Fibroblast of lung (primary cell): Measurements from ENCODE around the gene RCAN3. TPM values are rescaled to one million over a fixed set of nuclear protein-coding genes. Genes with fewer than 3 reads are reported as not detected.

Experiments
- DNase-seq, 2 donors: peaks; one replicate each; pipeline versions ENCODE4 v3.0.0 to v3.0.0-alpha.2; 2010; ENCODE audit warnings: low read depth in 2 of 2
- H2AFZ ChIP-seq: 2 replicates; pipeline ENCODE4 v1.5.1; 2012; ENCODE audit warnings: low read length, control low read depth, inconsistent platforms
- H3K27ac ChIP-seq: 2 replicates; pipeline ENCODE4 v1.5.1; 2011; ENCODE audit warnings: low read length, control low read depth; ENCODE audit not compliant: insufficient read depth
- H3K27me3 ChIP-seq: 2 replicates; pipeline ENCODE4 v1.5.1; 2011; ENCODE audit warnings: mild to moderate bottlenecking, low read length; ENCODE audit not compliant: control insufficient read depth, insufficient read depth
- H3K36me3 ChIP-seq: 2 replicates; pipeline ENCODE4 v1.5.1; 2011; ENCODE audit warnings: low read length; ENCODE audit not compliant: control insufficient read depth, insufficient read depth
- H3K4me1 ChIP-seq: 2 replicates; pipeline ENCODE4 v1.5.1; 2011; ENCODE audit warnings: low read length; ENCODE audit not compliant: control insufficient read depth, insufficient read depth; ENCODE audit errors: extremely low read depth
- H3K4me2 ChIP-seq: 2 replicates; pipeline ENCODE4 v1.5.1; 2011; ENCODE audit warnings: low read length, control low read depth; ENCODE audit not compliant: insufficient read depth; ENCODE audit errors: extremely low read depth
- H3K4me3 ChIP-seq, 4 experiments: fragments of 200-600 bp in 1 of 4; sonication (generic) in 1 of 4; replicated peaks in 1 of 4; 2 replicates each; pipeline ENCODE4 v1.5.1; 2011 to 2016; ENCODE audit warnings: low read length in 4 of 4, low read depth in 3 of 4, mild to moderate bottlenecking in 3 of 4, control low read depth in 2 of 4, inconsistent platforms in 1 of 4, mixed read lengths in 1 of 4; ENCODE audit not compliant: insufficient read depth in 1 of 4; ENCODE audit errors: control extremely low read depth in 1 of 4
- H3K79me2 ChIP-seq: 2 replicates; pipeline ENCODE4 v1.5.1; 2012; ENCODE audit warnings: mild to moderate bottlenecking, low read length, inconsistent platforms; ENCODE audit not compliant: control insufficient read depth, insufficient read depth
- H3K9ac ChIP-seq: 2 replicates; pipeline ENCODE4 v1.5.1; 2011; ENCODE audit warnings: mild to moderate bottlenecking, low read length, control low read depth; ENCODE audit not compliant: insufficient read depth
- H3K9me3 ChIP-seq: 2 replicates; pipeline ENCODE4 v1.5.1; 2012; ENCODE audit warnings: low read depth, low read length; ENCODE audit not compliant: control insufficient read depth, insufficient read depth
- H4K20me1 ChIP-seq: 2 replicates; pipeline ENCODE4 v1.5.1; 2011; ENCODE audit warnings: low read length; ENCODE audit not compliant: control insufficient read depth, insufficient read depth; ENCODE audit errors: extremely low read depth
- EZH2 ChIP-seq: IDR thresholded peaks from 2 replicates; pipeline ENCODE4 v1.5.1; 2012; ENCODE audit warnings: low read length, control low read depth, mild to moderate bottlenecking; ENCODE audit errors: missing control alignments
- polyA plus RNA-seq, 2 donors: library from polyadenylated mRNA; depleted of rRNA in 1 of 2; stranded (reverse) in 1 of 2; unstranded in 1 of 2; fragments of >200 nt; gene quantifications; 2 replicates each; pipeline ENCODE4 v1.2.1, GENCODE V29; 2011 to 2012; ENCODE audit warnings: missing spikeins in 1 of 2
- total RNA-seq: library from RNA; depleted of rRNA; stranded (reverse); fragments of >200 nt; gene quantifications from 2 replicates; pipeline ENCODE4 v1.2.1, GENCODE V29; 2014
- TF ChIP-seq, protein P1 (sequence below), 2 donors: IDR thresholded peaks in 1 of 2; conservative IDR thresholded peaks in 1 of 2; 1 replicate in 1 of 2; 2 replicates in 1 of 2; pipeline ENCODE4 v1.5.1; 2011 to 2012; ENCODE audit warnings: low read length in 2 of 2, control low read depth in 1 of 2, inconsistent platforms in 1 of 2, low read depth in 1 of 2, mild to moderate bottlenecking in 1 of 2

The RCAN3 gene
- total and polyA plus RNA-seq, 2 donors (not counting 1 experiment from before 2014, with no cell fraction given): 5.0 to 17.3 TPM

DNA sequence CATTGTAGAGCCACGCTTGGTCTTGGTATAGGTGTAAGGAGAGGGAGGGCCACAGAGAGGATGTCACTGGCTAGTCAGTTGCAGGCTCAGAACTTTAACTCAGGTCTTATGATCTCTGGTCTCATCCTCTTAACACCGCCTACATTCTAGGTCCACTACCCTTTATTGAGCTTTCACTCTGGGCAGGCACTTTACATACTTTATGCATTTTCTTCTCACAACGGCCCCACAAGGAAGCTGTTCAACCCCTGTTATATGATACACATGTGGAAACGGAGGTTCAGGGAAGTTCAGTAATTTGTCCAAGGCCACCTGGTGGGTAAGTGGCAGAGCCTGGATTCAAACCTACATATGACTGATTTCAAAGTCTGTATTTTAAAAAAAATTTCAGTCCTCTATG is 25.3 kb upstream of the RCAN3 start:
- Histone ChIP-seq H3K79me2 (no peaks in the 10 kb centered on the region), H3K27me3 (no peaks in the 10 kb centered on the region), H3K9ac (no peak overlapping the region), H3K4me2 (no peak overlapping the region), H3K9me3 (no peaks in the 10 kb centered on the region), H2AFZ (no peak overlapping the region), H3K4me3 (no peak overlapping the region), H3K4me1 (no peaks in the 10 kb centered on the region), H3K27ac (no peak overlapping the region), H3K36me3 (no peaks in the 10 kb centered on the region), H4K20me1 (no peaks in the 10 kb centered on the region)
- DNase-seq: no peak
- TF ChIP-seq, protein P1, sequence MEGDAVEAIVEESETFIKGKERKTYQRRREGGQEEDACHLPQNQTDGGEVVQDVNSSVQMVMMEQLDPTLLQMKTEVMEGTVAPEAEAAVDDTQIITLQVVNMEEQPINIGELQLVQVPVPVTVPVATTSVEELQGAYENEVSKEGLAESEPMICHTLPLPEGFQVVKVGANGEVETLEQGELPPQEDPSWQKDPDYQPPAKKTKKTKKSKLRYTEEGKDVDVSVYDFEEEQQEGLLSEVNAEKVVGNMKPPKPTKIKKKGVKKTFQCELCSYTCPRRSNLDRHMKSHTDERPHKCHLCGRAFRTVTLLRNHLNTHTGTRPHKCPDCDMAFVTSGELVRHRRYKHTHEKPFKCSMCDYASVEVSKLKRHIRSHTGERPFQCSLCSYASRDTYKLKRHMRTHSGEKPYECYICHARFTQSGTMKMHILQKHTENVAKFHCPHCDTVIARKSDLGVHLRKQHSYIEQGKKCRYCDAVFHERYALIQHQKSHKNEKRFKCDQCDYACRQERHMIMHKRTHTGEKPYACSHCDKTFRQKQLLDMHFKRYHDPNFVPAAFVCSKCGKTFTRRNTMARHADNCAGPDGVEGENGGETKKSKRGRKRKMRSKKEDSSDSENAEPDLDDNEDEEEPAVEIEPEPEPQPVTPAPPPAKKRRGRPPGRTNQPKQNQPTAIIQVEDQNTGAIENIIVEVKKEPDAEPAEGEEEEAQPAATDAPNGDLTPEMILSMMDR (conservative IDR thresholded peaks at IDR 0.05 in 1 of 2, IDR thresholded peaks at IDR 0.05 in 1 of 2; ENCODE audit: low read depth in 1 of 2, low read length in 2 of 2): no peak
- no peak for TF ChIP-seq EZH2

GRCh38 chr1:24481101-24481500 is 21.5 kb upstream of the RCAN3 start:
- DNase-seq: no peak
- TF ChIP-seq, protein P1 (conservative IDR thresholded peaks at IDR 0.05 in 1 of 2, IDR thresholded peaks at IDR 0.05 in 1 of 2; ENCODE audit: low read depth in 1 of 2, low read length in 2 of 2): no peak
- no peak for TF ChIP-seq EZH2
- Histone ChIP-seq H4K20me1 (no peaks in the 10 kb centered on the region), H3K27ac (no peak overlapping the region), H3K9ac (no peak overlapping the region), H3K4me2 (no peak overlapping the region), H3K9me3 (no peaks in the 10 kb centered on the region), H3K27me3 (no peaks in the 10 kb centered on the region), H3K79me2 (no peaks in the 10 kb centered on the region), H3K36me3 (no peaks in the 10 kb centered on the region), H3K4me1 (no peaks in the 10 kb centered on the region), H3K4me3 (no peak overlapping the region), H2AFZ (no peak overlapping the region)

DNA sequence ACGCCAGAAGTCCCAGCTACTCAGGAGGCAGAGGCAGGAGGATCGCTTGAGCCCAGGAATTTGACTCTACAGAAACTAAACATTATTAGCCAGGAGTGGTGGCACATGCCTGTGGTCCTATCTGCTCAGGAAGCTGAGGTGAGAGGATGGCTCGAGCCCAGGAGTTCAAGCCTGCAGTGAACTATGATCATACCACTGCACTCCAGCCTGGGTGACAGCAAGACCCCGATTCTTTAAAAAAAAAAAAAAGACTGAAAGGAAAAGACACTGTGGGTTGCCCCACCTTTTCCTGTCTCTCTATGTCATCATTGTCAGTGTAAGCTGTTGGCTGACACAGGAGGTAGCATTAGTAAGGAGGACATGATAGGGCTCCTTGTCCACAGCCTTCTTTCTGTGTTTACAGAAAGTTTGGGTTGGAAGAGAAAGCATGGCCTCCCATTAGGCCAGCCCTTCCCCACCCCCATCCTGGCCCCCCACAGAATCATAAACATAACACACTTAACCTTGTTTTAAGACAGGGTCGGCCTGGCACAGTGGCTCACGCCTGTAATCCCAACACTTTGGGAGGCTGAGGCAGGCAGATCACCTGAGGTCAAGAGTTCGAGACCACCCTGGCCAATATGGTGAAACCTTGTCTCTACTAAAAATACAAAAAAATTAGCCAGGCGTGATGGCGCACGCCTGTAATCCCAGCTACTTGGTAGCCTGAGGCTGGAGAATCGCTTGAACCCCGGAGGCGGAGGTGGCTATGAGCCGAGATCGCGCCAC is 20.6 kb upstream of the RCAN3 start:
- no peaks in the 10 kb centered on the region for H3K79me2 ChIP-seq
- TF ChIP-seq, protein P1 (conservative IDR thresholded peaks at IDR 0.05 in 1 of 2, IDR thresholded peaks at IDR 0.05 in 1 of 2; ENCODE audit: low read depth in 1 of 2, low read length in 2 of 2): no peak
- no peak for TF ChIP-seq EZH2
- H3K9me3 ChIP-seq: no peaks in the 10 kb centered on the region
- no peaks in the 10 kb centered on the region for H3K27me3 ChIP-seq
- H4K20me1 ChIP-seq: no peaks in the 10 kb centered on the region
- H3K4me1 ChIP-seq: no peaks in the 10 kb centered on the region
- no peak for DNase-seq
- H3K9ac ChIP-seq: no peak overlapping the region
- H3K36me3 ChIP-seq: no peaks in the 10 kb centered on the region
- H2AFZ ChIP-seq: no peak overlapping the region
- H3K4me3 ChIP-seq: no peak overlapping the region
- no peak overlapping the region for H3K4me2 ChIP-seq
- H3K27ac ChIP-seq: no peak overlapping the region
